Glutamatergic neuron (in vitro differentiated cells): ENCODE results near the gene DTNBP1. TPM values are rescaled to one million over a fixed set of nuclear protein-coding genes. Genes with fewer than 3 reads are reported as not detected.

Experiments used
- DNase-seq: peaks from one replicate; pipeline ENCODE4 v3.0.0; 2022
- H3K27ac Mint-ChIP-seq: one replicate; pipeline ENCODE4 v1.8.0; 2020; ENCODE audit warnings: mild to moderate bottlenecking, mixed read lengths, inconsistent platforms; ENCODE audit not compliant: unreplicated experiment
- H3K27me3 Mint-ChIP-seq: one replicate; pipeline ENCODE4 v1.8.0; 2020; ENCODE audit warnings: mild to moderate bottlenecking, moderate library complexity, mixed read lengths, inconsistent platforms; ENCODE audit not compliant: unreplicated experiment
- H3K36me3 Mint-ChIP-seq: one replicate; pipeline ENCODE4 v1.8.0; 2020; ENCODE audit warnings: mild to moderate bottlenecking, mixed read lengths, inconsistent platforms; ENCODE audit not compliant: unreplicated experiment
- H3K4me1 Mint-ChIP-seq: one replicate; pipeline ENCODE4 v1.8.0; 2020; ENCODE audit warnings: mild to moderate bottlenecking, low read depth, mixed read lengths, inconsistent platforms; ENCODE audit not compliant: unreplicated experiment
- H3K4me3 Mint-ChIP-seq: one replicate; pipeline ENCODE4 v1.8.0; 2020; ENCODE audit warnings: mild to moderate bottlenecking, mixed read lengths, inconsistent platforms; ENCODE audit not compliant: unreplicated experiment
- H3K9me3 Mint-ChIP-seq: one replicate; pipeline ENCODE4 v1.8.0; 2020; ENCODE audit warnings: mild to moderate bottlenecking, moderate library complexity, mixed read lengths, inconsistent platforms; ENCODE audit not compliant: unreplicated experiment
- CTCF ChIP-seq: fragments of 200-600 bp; sonication (generic); IDR thresholded peaks from one replicate; pipeline ENCODE4 v1.5.0; 2021; ENCODE audit not compliant: partially characterized antibody, unreplicated experiment
- total RNA-seq: library from RNA; stranded (reverse); fragmentation: NEBNext Ultra II Directional; extraction: Animal tissue kit (Norgen Biotek cat#: 25700); gene quantifications from one replicate; pipeline ENCODE4 v1.2.1, GENCODE V29; 2021; ENCODE audit not compliant: unreplicated experiment

DTNBP1 gene
- total RNA-seq, 1 donor from 2014 or later: 13.2 TPM

GRCh38 chr6:15643542-15643941 lies 19.3 kb downstream of the DTNBP1 start:
- Mint-ChIP-seq H3K9me3 (peaks cover 7% of the 10 kb centered on the region), H3K36me3 (peaks cover 26% of the 10 kb centered on the region)

GRCh38 chr6:15642276-15642675 lies 20.6 kb downstream of the DTNBP1 start:
- Mint-ChIP-seq H3K4me1 (peaks cover 2% of the 10 kb centered on the region), H3K27me3 (peaks cover 1% of the 10 kb centered on the region), H3K36me3 (peaks cover 26% of the 10 kb centered on the region), H3K9me3 (peaks cover 7% of the 10 kb centered on the region), H3K4me3 (no peak overlapping the region), H3K27ac (no peak overlapping the region)
- no peak for DNase-seq
- no peak for TF ChIP-seq CTCF

More at GRCh38 chr6:15643542-15643941, 19.3 kb downstream of the DTNBP1 start:
- no peak overlapping the region for H3K4me3 Mint-ChIP-seq
- DNase-seq: no peak
- H3K27me3 Mint-ChIP-seq: peaks cover 1% of the 10 kb centered on the region
- no peak overlapping the region for H3K27ac Mint-ChIP-seq
- no peak for TF ChIP-seq CTCF
- peaks cover 2% of the 10 kb centered on the region for H3K4me1 Mint-ChIP-seq

- H3K9me3 Mint-ChIP-seq: peaks cover 4% of the 10 kb centered on the region
- no peak for TF ChIP-seq CTCF
- H3K4me1 Mint-ChIP-seq: peaks cover 2% of the 10 kb centered on the region
- H3K27ac Mint-ChIP-seq: no peak overlapping the region
- H3K27me3 Mint-ChIP-seq: no peaks in the 10 kb centered on the region
- DNase-seq: no peak
- H3K36me3 Mint-ChIP-seq: peaks cover 2% of the 10 kb centered on the region
- no peak overlapping the region for H3K4me3 Mint-ChIP-seq
Observed at GRCh38 chr6:15638373-15638772, 24.5 kb downstream of the DTNBP1 start.

- Mint-ChIP-seq H3K27me3 (no peaks in the 10 kb centered on the region), H3K9me3 (peaks cover 2% of the 10 kb centered on the region), H3K4me1 (peaks cover 4% of the 10 kb centered on the region), H3K4me3 (no peak overlapping the region), H3K27ac (no peak overlapping the region), H3K36me3 (no peaks in the 10 kb centered on the region)
- DNase-seq: no peak
- TF ChIP-seq CTCF: no peak
Observed at GRCh38 chr6:15631432-15631831, 31.4 kb downstream of the DTNBP1 start.

GRCh38 chr6:15630202-15630601 lies 32.6 kb downstream of the DTNBP1 start:
- Mint-ChIP-seq H3K9me3 (peaks cover 2% of the 10 kb centered on the region), H3K27ac (no peak overlapping the region), H3K4me1 (peaks cover 7% of the 10 kb centered on the region), H3K4me3 (no peak overlapping the region), H3K27me3 (no peaks in the 10 kb centered on the region), H3K36me3 (no peaks in the 10 kb centered on the region)
- DNase-seq: no peak
- TF ChIP-seq CTCF: no peak
